Measurements from ENCODE around the gene PPIL4. TPM values are rescaled to one million over a fixed set of nuclear protein-coding genes. Genes with fewer than 3 reads are reported as not detected.
A peak's percentile ranks its signal among the peaks of the same experiment; 100 is the strongest.

PPIL4 gene
- total and polyA plus RNA-seq, 2 donors (not counting 3 experiments of a cell fraction or from before 2014, with no cell fraction given) = 2.2 to 27.8 TPM

- dilution Hi-C loops (cut with MboI; ENCODE audit: extremely low pct_ligation_motif_present, low sequenced_read_pairs) = no loop called here
- BruUV-seq (replicated peaks) = no TSS peak
- POLR2A ChIA-PET = interaction anchor here (0.6 to 1.2 kb wide), 2 partner anchors 16 to 187 kb away, joined by 3 to 4 read pairs; no protein-coding TSS in a partner anchor
Observed at GRCh38 chr6:149565527-149566409, 19.9 kb upstream of the PPIL4 start, which contains the start of gene GINM1. Gene GINM1, plus strand, starts transcription at chr6:149566375. Its CDS starts 40 bp downstream, at chr6:149566415.

More at GRCh38 chr6:149565527-149566409, 19.9 kb upstream of the PPIL4 start, which contains the start of gene GINM1:
- Histone ChIP-seq H3K27me3 (ENCODE audit: control insufficient read depth in 2 of 2, insufficient read depth in 2 of 2, low read length in 2 of 2) (no peaks in the 10 kb centered on the region), H3K36me3 (ENCODE audit: control insufficient read depth in 2 of 2, extremely low read depth in 1 of 2, insufficient read depth in 2 of 2, low read length in 2 of 2) (no peaks in the 10 kb centered on the region), H3K9me3 (replicated peaks; ENCODE audit: control insufficient read depth, insufficient read depth, low read length) (no peaks in the 10 kb centered on the region), H2AFZ (ENCODE audit: low read depth, low read length) (peak within 1 kb of the TSS; percentile 84), H3K27ac (ENCODE audit: insufficient read depth, low read depth, low read length) (peak within 1 kb of the TSS; percentile 82), H3K4me2 (ENCODE audit: insufficient read depth, low read length) (peak within 1 kb of the TSS; percentile 95), H3K4me1 (ENCODE audit: control insufficient read depth, extremely low read depth, insufficient read depth, low read length) (peaks cover 16% of the 10 kb centered on the region), H3K79me2 (ENCODE audit: control insufficient read depth, insufficient read depth, low read length) (peaks cover 18% of the 10 kb centered on the region), H3K4me3 (replicated peaks in 1 of 3; ENCODE audit: insufficient read depth in 1 of 3, low read depth in 1 of 3, low read length in 3 of 3) (peak within 1 kb of the TSS; percentile 75 to 93 (median 85)), H3K9me1 (replicated peaks; ENCODE audit: control insufficient read depth, extremely low read depth, insufficient read depth, low read length) (no peaks in the 10 kb centered on the region), H4K20me1 (replicated peaks; ENCODE audit: control insufficient read depth, extremely low read depth, insufficient read depth, low read length) (no peaks in the 10 kb centered on the region), H3K9ac (replicated peaks; ENCODE audit: extremely low read depth, insufficient read depth, low read length) (peak within 1 kb of the TSS; percentile 87)
- CTCF ChIA-PET = interaction anchor here (0.6 to 1.9 kb wide), 8 partner anchors 10 to 1841 kb away, joined by 3 to 13 read pairs (median 4); partner anchors contain the start of genes LATS1 and PPIL4
- TF ChIP-seq CTCF (IDR thresholded peaks at IDR 0.05; ENCODE audit: extremely low read depth in 1 of 2, insufficient read depth in 1 of 2, low read depth in 1 of 2, low read length in 2 of 2) (peak; percentile 52 to 71), FOS (IDR thresholded peaks at IDR 0.05; ENCODE audit: borderline replicate concordance, insufficient read depth, low read length) (peak; percentile 38), JUN (IDR thresholded peaks at IDR 0.05; ENCODE audit: borderline replicate concordance, insufficient read depth, insufficient read length, low read depth) (no peak), POLR2A (IDR thresholded peaks at IDR 0.05; ENCODE audit: low read depth, low read length) (no peak), MYC (IDR thresholded peaks at IDR 0.05; ENCODE audit: low read depth, low read length) (no peak), POLR2AphosphoS5 (IDR thresholded peaks at IDR 0.05; ENCODE audit: insufficient read depth, low read depth, low read length) (peak; percentile 9)
- intact Hi-C loops (cut with micrococcal nuclease) = loop anchor here (1.0 to 5.0 kb wide), 6 partner anchors 19 to 504 kb away; partner anchors contain the start of genes KATNA1, LATS1, LRP11 and PPIL4
- peak; percentile 97 for DNase-seq (ENCODE audit: low read depth, low spot score)
- FAIRE-seq = peak; percentile 67
